K562 (cell line): ENCODE data around the gene SPINK4. TPM values are rescaled to one million over a fixed set of nuclear protein-coding genes. Genes with fewer than 3 reads are reported as not detected.

Experiments
- SMAD2 ChIP-seq: fragments of 150-350 bp; IDR thresholded peaks from 2 replicates; pipeline ENCODE4 v1.6.1; 2014; ENCODE audit warnings: low read depth, mild to moderate bottlenecking, low read length
- polyA plus RNA-seq, 8 experiments: library from polyadenylated mRNA; depleted of rRNA in 4 of 8; stranded (reverse) in 5 of 8; unstranded in 3 of 8; fragments of >200 nt; fragmentation: Nextera tagmentation in 2 of 8; fragmentation: Illumina TruSeq in 1 of 8; extraction: Ambion mirVana in 2 of 8; extraction: Trizol in 1 of 8; gene quantifications; 2 replicates each; pipeline versions ENCODE4 v1.2.1 to v1.2.3, GENCODE V29; 2011 to 2014; ENCODE audit warnings: inconsistent platforms in 1 of 8, missing spikeins in 1 of 8
- total RNA-seq, 7 experiments: library from RNA; depleted of rRNA in 6 of 7; stranded (reverse); fragments of >200 nt in 6 of 7; fragmentation: Illumina TruSeq in 2 of 7; extraction: Trizol in 2 of 7; gene quantifications; 2 replicates each; pipeline versions ENCODE4 v1.2.1 to v1.2.3, GENCODE V29; 2011 to 2021; ENCODE audit warnings: low replicate concordance in 1 of 7
- TF ChIP-seq, protein P1 (sequence below): sonication (generic); formaldehyde crosslinking; IDR thresholded peaks from 2 replicates; pipeline ENCODE4 v1.8.0; 2023; ENCODE audit warnings: mild to moderate bottlenecking, missing genetic modification reagents
- TF ChIP-seq, protein P2 (sequence below): fragments of 250-450 bp; sonication (Bioruptor Pico); IDR thresholded peaks from 2 replicates; pipeline ENCODE4 v1.5.0; 2020; ENCODE audit warnings: mild to moderate bottlenecking, borderline replicate concordance
- TF ChIP-seq, protein P3 (sequence below): fragments of 250-450 bp; sonication (Bioruptor Pico); IDR thresholded peaks from 2 replicates; pipeline ENCODE4 v1.9.0; 2021; ENCODE audit warnings: mild to moderate bottlenecking, inconsistent platforms

Gene SPINK4
- total and polyA plus RNA-seq, 9 of the 15 experiments (the other 6 are each of a cell fraction or from before 2014, with no cell fraction given), result 0.74 to 5.5 (median 2.1) TPM; not detected in 2

- TF ChIP-seq, protein P1, sequence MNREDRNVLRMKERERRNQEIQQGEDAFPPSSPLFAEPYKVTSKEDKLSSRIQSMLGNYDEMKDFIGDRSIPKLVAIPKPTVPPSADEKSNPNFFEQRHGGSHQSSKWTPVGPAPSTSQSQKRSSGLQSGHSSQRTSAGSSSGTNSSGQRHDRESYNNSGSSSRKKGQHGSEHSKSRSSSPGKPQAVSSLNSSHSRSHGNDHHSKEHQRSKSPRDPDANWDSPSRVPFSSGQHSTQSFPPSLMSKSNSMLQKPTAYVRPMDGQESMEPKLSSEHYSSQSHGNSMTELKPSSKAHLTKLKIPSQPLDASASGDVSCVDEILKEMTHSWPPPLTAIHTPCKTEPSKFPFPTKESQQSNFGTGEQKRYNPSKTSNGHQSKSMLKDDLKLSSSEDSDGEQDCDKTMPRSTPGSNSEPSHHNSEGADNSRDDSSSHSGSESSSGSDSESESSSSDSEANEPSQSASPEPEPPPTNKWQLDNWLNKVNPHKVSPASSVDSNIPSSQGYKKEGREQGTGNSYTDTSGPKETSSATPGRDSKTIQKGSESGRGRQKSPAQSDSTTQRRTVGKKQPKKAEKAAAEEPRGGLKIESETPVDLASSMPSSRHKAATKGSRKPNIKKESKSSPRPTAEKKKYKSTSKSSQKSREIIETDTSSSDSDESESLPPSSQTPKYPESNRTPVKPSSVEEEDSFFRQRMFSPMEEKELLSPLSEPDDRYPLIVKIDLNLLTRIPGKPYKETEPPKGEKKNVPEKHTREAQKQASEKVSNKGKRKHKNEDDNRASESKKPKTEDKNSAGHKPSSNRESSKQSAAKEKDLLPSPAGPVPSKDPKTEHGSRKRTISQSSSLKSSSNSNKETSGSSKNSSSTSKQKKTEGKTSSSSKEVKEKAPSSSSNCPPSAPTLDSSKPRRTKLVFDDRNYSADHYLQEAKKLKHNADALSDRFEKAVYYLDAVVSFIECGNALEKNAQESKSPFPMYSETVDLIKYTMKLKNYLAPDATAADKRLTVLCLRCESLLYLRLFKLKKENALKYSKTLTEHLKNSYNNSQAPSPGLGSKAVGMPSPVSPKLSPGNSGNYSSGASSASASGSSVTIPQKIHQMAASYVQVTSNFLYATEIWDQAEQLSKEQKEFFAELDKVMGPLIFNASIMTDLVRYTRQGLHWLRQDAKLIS, result no peak
- TF ChIP-seq, protein P2, sequence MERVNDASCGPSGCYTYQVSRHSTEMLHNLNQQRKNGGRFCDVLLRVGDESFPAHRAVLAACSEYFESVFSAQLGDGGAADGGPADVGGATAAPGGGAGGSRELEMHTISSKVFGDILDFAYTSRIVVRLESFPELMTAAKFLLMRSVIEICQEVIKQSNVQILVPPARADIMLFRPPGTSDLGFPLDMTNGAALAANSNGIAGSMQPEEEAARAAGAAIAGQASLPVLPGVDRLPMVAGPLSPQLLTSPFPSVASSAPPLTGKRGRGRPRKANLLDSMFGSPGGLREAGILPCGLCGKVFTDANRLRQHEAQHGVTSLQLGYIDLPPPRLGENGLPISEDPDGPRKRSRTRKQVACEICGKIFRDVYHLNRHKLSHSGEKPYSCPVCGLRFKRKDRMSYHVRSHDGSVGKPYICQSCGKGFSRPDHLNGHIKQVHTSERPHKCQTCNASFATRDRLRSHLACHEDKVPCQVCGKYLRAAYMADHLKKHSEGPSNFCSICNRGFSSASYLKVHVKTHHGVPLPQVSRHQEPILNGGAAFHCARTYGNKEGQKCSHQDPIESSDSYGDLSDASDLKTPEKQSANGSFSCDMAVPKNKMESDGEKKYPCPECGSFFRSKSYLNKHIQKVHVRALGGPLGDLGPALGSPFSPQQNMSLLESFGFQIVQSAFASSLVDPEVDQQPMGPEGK, result no peak
- TF ChIP-seq, protein P3, sequence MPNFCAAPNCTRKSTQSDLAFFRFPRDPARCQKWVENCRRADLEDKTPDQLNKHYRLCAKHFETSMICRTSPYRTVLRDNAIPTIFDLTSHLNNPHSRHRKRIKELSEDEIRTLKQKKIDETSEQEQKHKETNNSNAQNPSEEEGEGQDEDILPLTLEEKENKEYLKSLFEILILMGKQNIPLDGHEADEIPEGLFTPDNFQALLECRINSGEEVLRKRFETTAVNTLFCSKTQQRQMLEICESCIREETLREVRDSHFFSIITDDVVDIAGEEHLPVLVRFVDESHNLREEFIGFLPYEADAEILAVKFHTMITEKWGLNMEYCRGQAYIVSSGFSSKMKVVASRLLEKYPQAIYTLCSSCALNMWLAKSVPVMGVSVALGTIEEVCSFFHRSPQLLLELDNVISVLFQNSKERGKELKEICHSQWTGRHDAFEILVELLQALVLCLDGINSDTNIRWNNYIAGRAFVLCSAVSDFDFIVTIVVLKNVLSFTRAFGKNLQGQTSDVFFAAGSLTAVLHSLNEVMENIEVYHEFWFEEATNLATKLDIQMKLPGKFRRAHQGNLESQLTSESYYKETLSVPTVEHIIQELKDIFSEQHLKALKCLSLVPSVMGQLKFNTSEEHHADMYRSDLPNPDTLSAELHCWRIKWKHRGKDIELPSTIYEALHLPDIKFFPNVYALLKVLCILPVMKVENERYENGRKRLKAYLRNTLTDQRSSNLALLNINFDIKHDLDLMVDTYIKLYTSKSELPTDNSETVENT (CRISPR knock-in tag), result no peak
- TF ChIP-seq SMAD2, result no peak
Observed at GRCh38 chr9:33202018-33202417, 37.9 kb upstream of the SPINK4 start (continued).
